SHP77 treated with DMSO at 0.1 percent for 48 hours (cell line): ENCODE data around the gene NR6A1.

Source experiments
- DNase-seq: peaks from one replicate; lab custom pipeline; 2025; lab: John Stamatoyannopoulos, UW

Gene NR6A1

GRCh38 chr9:124526174-124526573, 244.9 kb downstream of the NR6A1 start:
- DNase-seq, result no peak

GRCh38 chr9:124522121-124523098, 248.7 kb downstream of the NR6A1 start:
- no peak for DNase-seq

DNA sequence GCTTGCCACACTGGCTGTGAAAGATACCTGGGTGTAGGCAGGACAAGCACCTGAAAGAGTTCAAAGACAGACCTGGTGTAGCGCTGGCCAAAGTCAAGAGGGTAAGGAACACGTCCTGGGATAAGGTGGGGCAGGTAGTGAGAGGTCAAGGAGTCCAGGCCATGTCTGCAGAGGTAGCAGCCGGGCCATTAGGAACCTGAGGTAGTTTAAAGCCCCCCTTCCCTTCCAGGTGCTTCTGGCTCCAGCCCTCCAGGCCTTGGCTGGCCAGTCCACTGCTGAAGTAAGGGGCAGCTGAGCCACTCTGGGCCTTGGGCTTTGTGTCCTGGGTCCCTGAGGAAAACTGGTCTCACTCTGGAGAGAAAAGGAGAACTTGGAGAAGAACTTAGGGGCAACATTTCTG, 250.0 kb downstream of the NR6A1 start:
- no peak for DNase-seq

GRCh38 chr9:124520206-124520596, 250.9 kb downstream of the NR6A1 start:
- DNase-seq, result no peak

- no peak for DNase-seq
Measured at GRCh38 chr9:124518116-124518515, 253.0 kb downstream of the NR6A1 start.

DNA sequence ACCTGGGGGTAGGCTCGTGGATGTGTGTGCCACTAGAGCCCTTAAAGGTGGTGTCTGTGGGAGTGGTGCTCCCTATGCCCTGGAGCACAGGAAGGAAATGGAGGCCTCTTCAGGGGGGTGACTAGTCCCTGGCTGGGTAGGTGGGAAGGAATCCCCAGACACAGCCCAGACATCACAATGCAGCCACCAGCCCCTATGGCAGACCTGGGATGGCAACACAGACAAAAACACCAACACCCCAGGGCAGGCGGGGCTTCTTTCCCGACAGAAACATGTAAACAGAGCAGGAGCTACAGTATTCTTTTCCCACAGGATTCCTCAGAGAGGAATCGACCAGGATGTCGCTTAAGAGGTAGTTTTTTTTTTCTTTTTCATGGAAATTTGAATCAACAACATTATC, 253.5 kb downstream of the NR6A1 start:
- no peak for DNase-seq

DNA sequence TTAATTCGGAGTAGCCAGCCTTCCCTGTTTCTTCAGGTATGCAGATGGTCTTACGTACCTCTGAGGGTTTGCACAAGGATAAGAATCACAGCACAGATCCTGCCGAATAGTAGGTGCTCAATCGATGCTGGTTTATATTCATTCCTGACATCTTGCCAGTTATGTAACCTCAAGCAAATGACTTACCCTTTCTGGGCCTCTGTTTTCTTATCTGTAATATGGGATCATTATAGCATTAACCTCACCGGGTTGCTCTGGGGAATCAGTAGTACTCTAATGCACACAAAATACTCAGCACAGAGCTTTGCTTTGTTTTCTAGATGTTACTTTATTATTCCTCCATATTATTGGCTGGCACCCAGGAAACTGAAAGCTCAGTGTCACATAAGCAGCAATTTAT, 256.2 kb downstream of the NR6A1 start:
- no peak for DNase-seq

GRCh38 chr9:124514125-124514524, 257.0 kb downstream of the NR6A1 start:
- DNase-seq, result no peak

- DNase-seq, result no peak
Measured at GRCh38 chr9:124513376-124513994, 257.6 kb downstream of the NR6A1 start.

GRCh38 chr9:124512806-124513204, 258.3 kb downstream of the NR6A1 start:
- no peak for DNase-seq

DNA sequence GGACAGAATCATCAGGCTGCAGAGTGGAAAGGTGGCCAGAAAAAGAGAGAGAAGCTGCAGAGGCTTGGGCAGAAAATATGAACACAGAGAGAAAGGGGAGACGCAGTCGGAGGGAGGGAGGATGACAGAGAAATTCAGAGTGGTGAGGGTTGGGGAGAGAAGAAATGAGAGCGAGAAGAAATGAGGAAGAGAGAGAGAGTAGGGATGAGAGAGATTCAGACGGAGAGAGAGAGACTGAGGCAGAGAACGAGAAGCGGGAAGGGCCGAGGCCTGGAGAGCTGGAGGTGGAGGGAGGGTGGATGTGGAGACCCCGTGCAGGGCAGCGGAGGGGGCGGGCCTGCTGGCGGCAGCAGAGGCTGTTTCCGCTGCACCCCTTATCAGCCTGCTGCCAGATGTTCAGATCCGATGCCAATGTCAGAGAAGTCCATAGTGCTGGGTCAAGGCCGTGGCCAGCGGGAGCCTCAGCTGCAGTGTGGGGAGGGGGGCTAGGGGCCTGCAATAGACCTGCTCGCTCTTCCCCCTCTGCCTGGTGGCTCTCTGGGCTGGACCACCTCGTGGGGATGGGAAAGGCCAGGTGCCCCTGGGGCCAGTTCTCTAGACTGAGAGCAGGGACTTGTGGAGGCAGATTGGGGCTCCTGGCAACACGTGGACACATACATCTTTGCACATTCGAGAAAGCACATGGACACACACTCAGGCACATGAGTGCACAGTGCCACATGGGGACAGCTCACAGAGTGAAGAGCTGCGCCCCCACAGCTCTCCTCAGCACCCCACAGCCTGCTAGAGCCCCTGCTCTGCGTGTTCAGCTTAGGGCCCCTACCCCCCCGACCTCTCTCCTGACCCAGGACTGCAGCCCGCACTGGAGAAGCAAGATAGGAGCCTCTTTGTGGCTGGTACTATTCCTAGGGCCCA, 259.0 kb downstream of the NR6A1 start:
- no peak for DNase-seq

DNA sequence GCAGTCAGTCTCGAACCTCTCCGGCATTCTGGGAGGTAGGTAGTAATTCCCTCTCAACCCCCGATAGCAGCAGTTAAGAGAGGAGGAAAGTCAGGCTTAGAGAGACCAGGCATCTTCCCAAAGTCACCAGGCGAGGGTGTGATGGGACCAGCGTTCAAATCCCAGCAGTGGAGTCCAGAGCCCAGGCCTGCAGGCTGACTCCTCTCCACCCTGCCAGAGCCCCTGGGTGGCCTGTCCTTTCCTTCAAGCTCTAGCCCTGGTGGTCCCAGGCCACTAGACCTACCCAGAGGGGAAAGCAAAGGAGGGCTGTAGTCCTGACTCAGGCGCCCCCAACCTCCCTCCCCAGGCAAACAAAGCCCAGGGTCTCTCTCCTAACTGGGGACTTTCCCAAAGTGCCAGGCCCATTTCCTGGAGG, 259.7 kb downstream of the NR6A1 start:
- DNase-seq, result no peak

- no peak for DNase-seq
Measured at GRCh38 chr9:124510650-124511425, 260.3 kb downstream of the NR6A1 start.

GRCh38 chr9:124507880-124508423, 263.2 kb downstream of the NR6A1 start:
- DNase-seq, result no peak

- DNase-seq, result no peak
Measured at GRCh38 chr9:124506931-124507879, 263.9 kb downstream of the NR6A1 start, which contains the start of gene NR5A1. Gene NR5A1 (minus strand): TSS chr9:124507399. CDS start chr9:124503395, 4,004 bp downstream.

GRCh38 chr9:124506433-124506832, 264.7 kb downstream of the NR6A1 start:
- DNase-seq, result no peak

DNA sequence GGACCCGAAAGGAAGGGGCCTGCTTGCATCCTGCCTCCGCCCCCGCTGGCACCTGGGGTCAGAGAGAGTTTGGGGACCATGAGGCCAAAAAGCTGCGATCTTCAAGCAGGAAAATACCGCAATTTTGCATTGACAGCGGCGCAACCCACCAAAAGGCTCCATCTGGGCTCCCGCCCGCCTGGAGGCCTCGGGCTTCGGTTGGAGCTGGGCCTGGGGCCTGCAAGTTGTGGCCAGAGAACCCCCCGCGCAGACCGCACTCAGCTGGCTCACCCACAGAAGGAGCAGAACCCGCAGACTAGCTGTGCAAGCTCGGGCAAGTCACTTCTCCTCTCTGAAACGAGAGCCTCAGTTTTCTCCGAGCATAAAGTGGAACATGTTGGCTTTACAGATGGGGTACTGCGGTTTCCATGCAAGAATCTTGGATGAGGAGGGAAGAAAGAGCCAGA, 265.2 kb downstream of the NR6A1 start:
- DNase-seq, result no peak

GRCh38 chr9:124505006-124505900, 265.9 kb downstream of the NR6A1 start:
- DNase-seq, result no peak

GRCh38 chr9:124504530-124505005, 266.5 kb downstream of the NR6A1 start:
- no peak for DNase-seq
